BLaER1 (cell line): ENCODE data around the gene LYPD6B.

Source experiments
- H3K27ac ChIP-seq: shearing (Covaris generic); formaldehyde crosslinking; 2 replicates; pipeline ENCODE4 v1.8.1; 2022
- H3K27me3 ChIP-seq: shearing (Covaris generic); formaldehyde crosslinking; 2 replicates; pipeline ENCODE4 v1.8.1; 2022
- H3K36me3 ChIP-seq: shearing (Covaris generic); formaldehyde crosslinking; 2 replicates; pipeline ENCODE4 v1.8.1; 2022
- H3K4me1 ChIP-seq: shearing (Covaris generic); formaldehyde crosslinking; 2 replicates; pipeline ENCODE4 v1.8.1; 2022
- H3K4me2 ChIP-seq: shearing (Covaris generic); formaldehyde crosslinking; 2 replicates; pipeline ENCODE4 v1.8.1; 2022
- H3K4me3 ChIP-seq: shearing (Covaris generic); formaldehyde crosslinking; 2 replicates; pipeline ENCODE4 v1.8.1; 2022
- H3K9ac ChIP-seq: shearing (Covaris generic); formaldehyde crosslinking; 2 replicates; pipeline ENCODE4 v1.8.1; 2022
- H3K9me3 ChIP-seq: shearing (Covaris generic); formaldehyde crosslinking; 2 replicates; pipeline ENCODE4 v1.8.1; 2022
- H4K20me1 ChIP-seq: shearing (Covaris generic); formaldehyde crosslinking; 2 replicates; pipeline ENCODE4 v1.8.1; 2022
- Cebpa-rat ChIP-seq: shearing (Covaris generic); IDR thresholded peaks from 2 replicates; pipeline ENCODE4 v1.8.1; 2022

Gene LYPD6B

DNA sequence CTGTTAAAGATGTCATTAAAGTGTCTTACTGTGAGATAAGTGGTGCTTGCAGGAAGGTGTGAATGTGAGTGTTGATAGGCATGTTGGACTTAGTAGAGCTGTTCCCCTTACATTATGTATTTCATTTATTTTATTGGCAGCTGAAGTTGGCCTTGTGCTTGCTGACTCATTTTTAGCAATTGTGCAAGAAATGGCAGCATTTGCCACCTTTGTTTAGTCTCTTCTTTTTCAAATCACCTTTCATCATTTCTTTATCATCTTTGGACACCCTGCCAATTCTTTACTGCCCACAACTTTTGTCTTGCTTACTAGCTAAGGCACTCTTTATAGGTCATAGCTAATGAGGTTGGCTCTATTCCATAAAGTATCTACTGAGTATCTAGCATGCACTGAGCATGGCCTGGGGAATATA, 161.6 kb downstream of the LYPD6B start:
- Histone ChIP-seq H3K4me1 (no peaks in the 10 kb centered on the region), H3K9me3 (no peaks in the 10 kb centered on the region), H3K4me2 (no peak overlapping the region), H3K27me3 (no peaks in the 10 kb centered on the region), H4K20me1 (no peaks in the 10 kb centered on the region), H3K36me3 (no peaks in the 10 kb centered on the region), H3K9ac (no peak overlapping the region), H3K27ac (no peak overlapping the region), H3K4me3 (no peak overlapping the region)
- TF ChIP-seq Cebpa-rat, result no peak

DNA sequence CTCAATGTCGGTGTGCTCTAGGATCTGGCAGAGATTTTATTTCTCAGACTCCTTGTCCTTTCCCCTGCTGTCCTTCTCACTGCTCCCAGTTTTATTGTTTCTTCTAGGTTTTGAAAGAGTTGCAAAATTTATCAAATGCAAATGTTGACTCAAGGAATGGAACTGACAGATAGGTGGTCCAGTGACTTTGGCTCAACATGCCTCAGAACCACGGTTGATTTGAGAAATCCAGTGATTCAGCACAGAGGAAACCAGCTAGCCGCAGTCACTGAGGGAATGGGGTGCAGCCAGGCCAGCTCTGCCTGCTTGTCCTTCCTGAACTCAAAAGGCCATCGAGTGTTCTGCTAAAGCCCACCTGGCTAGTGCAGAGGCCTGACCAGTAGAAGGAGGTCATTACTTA, 166.2 kb downstream of the LYPD6B start:
- no peak overlapping the region for H3K4me2 ChIP-seq
- no peak for TF ChIP-seq Cebpa-rat

DNA sequence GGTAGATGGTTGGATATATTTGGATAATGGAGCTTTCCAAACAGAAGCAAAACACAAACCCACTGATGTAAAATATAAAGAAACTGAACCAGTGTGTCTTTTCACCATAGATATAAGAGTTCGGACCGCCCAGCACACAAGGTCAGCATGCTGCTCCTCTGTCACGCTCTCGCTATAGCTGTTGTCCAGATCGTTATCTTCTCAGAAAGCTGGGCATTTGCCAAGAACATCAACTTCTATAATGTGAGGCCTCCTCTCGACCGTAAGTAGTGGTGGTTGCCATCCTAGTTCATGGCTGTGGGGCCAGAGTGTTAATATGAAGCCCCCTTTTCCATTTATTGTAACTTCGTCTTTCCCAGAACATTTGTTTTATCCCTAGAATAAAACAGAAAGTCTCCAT, 166.6 kb downstream of the LYPD6B start:
- H3K9ac ChIP-seq, result no peak overlapping the region
- no peak overlapping the region for H3K4me2 ChIP-seq
- no peak for TF ChIP-seq Cebpa-rat
- no peaks in the 10 kb centered on the region for H3K4me1 ChIP-seq
- H3K27ac ChIP-seq, result no peak overlapping the region
- H3K27me3 ChIP-seq, result no peaks in the 10 kb centered on the region
- H3K9me3 ChIP-seq, result no peaks in the 10 kb centered on the region
- no peak overlapping the region for H3K4me3 ChIP-seq
- H4K20me1 ChIP-seq, result no peaks in the 10 kb centered on the region
- H3K36me3 ChIP-seq, result no peaks in the 10 kb centered on the region

More for the DNA sequence above, 166.2 kb downstream of the LYPD6B start:
- Histone ChIP-seq H3K27me3 (no peaks in the 10 kb centered on the region), H3K9me3 (no peaks in the 10 kb centered on the region), H3K27ac (no peak overlapping the region), H3K4me1 (no peaks in the 10 kb centered on the region), H4K20me1 (no peaks in the 10 kb centered on the region), H3K4me3 (no peak overlapping the region), H3K36me3 (no peaks in the 10 kb centered on the region), H3K9ac (no peak overlapping the region)

DNA sequence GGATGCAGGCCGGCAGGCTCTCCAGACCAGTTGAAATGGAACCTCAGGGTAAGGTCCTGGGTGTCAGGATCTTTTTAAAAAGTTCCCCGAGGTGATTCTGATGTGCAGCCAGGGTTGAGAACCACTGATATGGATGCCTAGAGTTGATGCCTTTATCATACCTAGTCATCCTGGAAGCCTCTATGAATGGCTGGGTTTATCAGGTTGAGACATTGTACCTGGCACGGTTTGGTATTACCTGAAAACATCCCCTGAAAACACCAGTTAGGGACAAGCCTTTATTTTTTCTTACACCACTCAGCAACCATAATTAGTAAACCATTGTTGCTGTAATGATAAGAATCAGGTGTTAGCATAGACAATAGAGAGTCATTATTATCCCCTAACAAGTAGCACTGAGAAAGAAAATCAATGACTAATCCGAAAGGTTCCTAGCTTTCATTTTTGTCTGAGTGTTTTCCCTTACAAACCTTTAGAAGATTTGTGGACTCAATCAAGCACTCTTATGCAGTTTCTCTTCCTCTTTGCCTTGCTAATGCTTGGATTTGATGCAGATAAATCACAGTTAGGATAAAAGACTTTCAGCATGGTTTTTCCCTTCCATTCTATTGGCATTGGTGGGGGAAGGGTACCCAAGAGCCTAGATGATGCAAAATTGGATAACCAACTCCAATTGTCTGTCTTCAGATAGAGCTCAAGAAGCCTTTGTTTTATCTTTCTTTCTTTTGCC, 175.4 kb downstream of the LYPD6B start:
- TF ChIP-seq Cebpa-rat, result no peak
- Histone ChIP-seq H3K4me3 (no peak overlapping the region), H3K27me3 (no peaks in the 10 kb centered on the region), H3K36me3 (no peaks in the 10 kb centered on the region), H3K9me3 (no peaks in the 10 kb centered on the region), H3K4me1 (no peaks in the 10 kb centered on the region), H3K4me2 (no peak overlapping the region), H4K20me1 (no peaks in the 10 kb centered on the region), H3K9ac (no peak overlapping the region), H3K27ac (no peak overlapping the region)

DNA sequence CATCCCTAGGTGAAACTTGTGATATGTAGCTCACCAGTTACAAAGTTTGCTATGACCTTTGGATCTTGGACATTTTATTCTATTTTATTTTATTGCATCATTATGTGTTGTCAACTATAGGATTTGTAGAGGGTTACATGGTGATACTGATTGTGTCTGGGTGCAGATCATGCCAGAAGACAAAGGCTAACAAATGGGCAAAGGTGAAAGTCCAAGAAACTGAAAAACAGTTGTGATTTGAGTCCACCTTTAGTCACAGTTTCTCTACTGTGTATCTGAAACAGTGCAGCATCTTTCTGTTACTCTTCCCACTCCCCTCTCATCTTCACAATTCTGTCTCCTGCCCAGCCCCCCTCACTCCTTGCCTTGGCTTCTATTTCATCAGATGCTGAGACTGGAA, 180.0 kb downstream of the LYPD6B start:
- Histone ChIP-seq H3K36me3 (no peaks in the 10 kb centered on the region), H3K27ac (no peak overlapping the region), H3K4me1 (no peaks in the 10 kb centered on the region), H3K4me3 (no peak overlapping the region), H3K4me2 (no peak overlapping the region), H3K9ac (no peak overlapping the region), H4K20me1 (no peaks in the 10 kb centered on the region), H3K27me3 (no peaks in the 10 kb centered on the region), H3K9me3 (no peaks in the 10 kb centered on the region)
- TF ChIP-seq Cebpa-rat, result no peak

DNA sequence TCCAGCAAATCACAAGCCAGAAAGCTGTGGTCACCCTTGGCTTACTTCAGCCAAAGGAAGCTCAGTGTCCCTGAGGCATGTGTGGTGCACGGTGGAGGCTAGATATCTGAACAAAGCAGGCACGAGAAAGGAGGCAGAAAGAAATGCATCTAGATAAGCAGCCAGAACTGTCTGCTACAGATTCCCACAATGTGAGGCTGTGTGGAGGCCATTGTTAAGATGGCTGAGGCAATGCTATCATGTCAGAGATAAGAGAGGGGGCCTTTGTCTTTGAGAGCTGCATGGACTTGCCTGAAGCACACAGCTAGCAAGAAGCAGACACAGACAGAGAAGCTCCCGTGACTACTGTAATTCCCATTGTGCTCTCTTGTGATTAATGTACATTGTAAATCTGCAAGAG, 181.4 kb downstream of the LYPD6B start:
- H3K4me2 ChIP-seq, result no peak overlapping the region
- no peak overlapping the region for H3K27ac ChIP-seq
- no peaks in the 10 kb centered on the region for H3K36me3 ChIP-seq
- H3K27me3 ChIP-seq, result no peaks in the 10 kb centered on the region
- H4K20me1 ChIP-seq, result no peaks in the 10 kb centered on the region
- no peak overlapping the region for H3K9ac ChIP-seq
- no peaks in the 10 kb centered on the region for H3K4me1 ChIP-seq
- no peak overlapping the region for H3K4me3 ChIP-seq
- no peaks in the 10 kb centered on the region for H3K9me3 ChIP-seq
- TF ChIP-seq Cebpa-rat, result no peak

DNA sequence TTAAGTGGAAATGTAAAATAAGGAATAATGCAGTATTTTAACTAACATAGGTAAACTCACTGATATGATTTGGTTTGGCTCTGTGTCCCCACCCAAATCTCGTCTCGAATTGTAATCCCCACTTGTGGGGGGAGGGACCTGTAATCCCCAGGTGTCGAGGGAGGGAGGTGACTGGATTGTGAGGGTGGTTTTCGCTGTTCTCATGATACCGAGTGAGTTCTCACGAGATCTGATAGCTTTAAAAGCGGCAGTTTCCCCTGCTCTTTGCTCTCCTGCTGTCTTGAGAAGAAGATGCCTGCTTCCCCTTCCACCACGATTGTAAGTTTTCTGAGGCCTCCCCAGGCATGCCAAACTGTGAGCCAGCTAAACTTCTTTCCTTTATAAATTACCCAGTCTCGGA, 182.5 kb downstream of the LYPD6B start:
- H3K4me1 ChIP-seq, result peaks cover 4% of the 10 kb centered on the region
- no peak for TF ChIP-seq Cebpa-rat
- no peaks in the 10 kb centered on the region for H3K27me3 ChIP-seq
- no peak overlapping the region for H3K9ac ChIP-seq
- H3K4me2 ChIP-seq, result no peak overlapping the region
- no peak overlapping the region for H3K27ac ChIP-seq
- no peaks in the 10 kb centered on the region for H3K9me3 ChIP-seq
- no peaks in the 10 kb centered on the region for H4K20me1 ChIP-seq
- H3K36me3 ChIP-seq, result no peaks in the 10 kb centered on the region
- no peak overlapping the region for H3K4me3 ChIP-seq

DNA sequence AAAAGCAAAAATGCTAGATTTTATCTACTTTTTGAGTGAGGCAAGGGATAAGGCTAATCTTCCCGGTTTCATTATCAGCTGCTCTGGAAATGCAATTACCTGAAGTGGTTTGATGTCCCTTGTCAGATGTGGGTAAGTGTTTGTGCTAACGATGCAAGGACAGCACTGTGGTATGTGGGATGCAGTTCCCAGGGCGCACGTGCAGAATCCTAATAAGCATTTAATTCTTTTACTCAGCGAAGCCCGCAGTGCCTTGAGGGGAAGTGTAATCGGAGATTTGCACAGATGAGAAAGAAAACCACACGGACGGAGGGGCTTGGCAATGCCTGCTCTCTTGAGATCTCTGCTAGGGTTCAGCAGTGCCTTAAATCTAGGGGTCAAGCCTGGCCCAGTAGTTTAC, 183.4 kb downstream of the LYPD6B start:
- Histone ChIP-seq H3K4me1 (peaks cover 13% of the 10 kb centered on the region), H4K20me1 (no peaks in the 10 kb centered on the region)

DNA sequence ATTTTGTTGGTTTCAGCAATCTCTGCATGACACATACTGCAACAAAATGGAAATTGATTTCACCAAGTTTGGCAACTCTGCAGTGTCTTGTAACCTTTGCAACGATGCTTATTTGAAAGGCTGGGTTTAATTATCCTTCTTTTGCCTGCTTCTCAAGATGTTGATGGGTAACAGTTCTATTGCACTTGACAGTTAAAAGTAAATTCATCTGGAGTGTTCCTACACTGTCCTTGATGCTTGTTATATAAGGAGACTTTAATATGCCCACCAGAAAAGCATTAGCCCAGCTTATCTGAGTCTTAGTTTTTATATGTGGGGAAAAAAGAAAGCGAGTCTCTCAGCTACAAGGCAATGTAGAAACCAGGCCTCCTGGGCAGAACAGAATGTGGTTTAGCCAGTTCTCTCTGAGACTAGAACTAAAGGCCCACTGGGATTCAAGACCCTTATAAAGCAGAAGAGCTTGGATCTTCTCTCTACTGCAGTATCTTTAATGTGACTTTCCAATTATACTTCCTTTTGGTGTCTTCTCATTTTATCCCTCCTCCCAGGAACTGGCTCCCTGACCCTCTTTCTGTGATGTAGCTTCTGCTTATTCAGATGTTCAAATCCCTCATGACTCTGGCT, 185.1 kb downstream of the LYPD6B start:
- no peaks in the 10 kb centered on the region for H3K9me3 ChIP-seq
- peaks cover 13% of the 10 kb centered on the region for H3K4me1 ChIP-seq
- no peak overlapping the region for H3K9ac ChIP-seq
- no peak overlapping the region for H3K27ac ChIP-seq
- no peak overlapping the region for H3K4me3 ChIP-seq
- TF ChIP-seq Cebpa-rat, result no peak
- no peaks in the 10 kb centered on the region for H4K20me1 ChIP-seq
- H3K27me3 ChIP-seq, result no peaks in the 10 kb centered on the region
- H3K4me2 ChIP-seq, result no peak overlapping the region
- no peaks in the 10 kb centered on the region for H3K36me3 ChIP-seq

More for the DNA sequence above, 183.4 kb downstream of the LYPD6B start:
- Histone ChIP-seq H3K4me2 (no peak overlapping the region), H3K4me3 (no peak overlapping the region), H3K27me3 (no peaks in the 10 kb centered on the region), H3K36me3 (no peaks in the 10 kb centered on the region), H3K27ac (no peak overlapping the region), H3K9ac (no peak overlapping the region), H3K9me3 (no peaks in the 10 kb centered on the region)
- no peak for TF ChIP-seq Cebpa-rat

DNA sequence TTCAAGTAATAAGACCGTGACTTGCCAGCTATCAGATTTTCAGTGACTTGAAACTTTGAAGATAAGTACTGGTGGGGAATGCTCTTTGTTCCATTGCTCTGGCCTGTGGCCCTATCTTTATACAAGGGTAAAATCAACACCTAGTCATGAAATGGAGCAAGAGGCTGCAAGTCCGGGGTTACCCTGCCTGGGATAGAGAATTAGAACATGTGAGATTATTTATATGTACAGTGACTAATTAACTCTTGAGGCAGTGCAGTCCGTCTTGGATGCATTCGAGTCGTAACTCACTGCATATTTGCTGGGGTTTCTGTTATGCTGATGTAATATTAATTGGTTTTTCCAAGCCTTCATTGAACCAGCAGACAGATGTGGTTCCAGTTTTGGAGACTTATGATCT, 186.0 kb downstream of the LYPD6B start:
- Histone ChIP-seq H3K27ac (no peak overlapping the region), H3K4me3 (no peak overlapping the region), H3K4me2 (no peak overlapping the region), H3K4me1 (peaks cover 13% of the 10 kb centered on the region), H3K27me3 (no peaks in the 10 kb centered on the region), H3K9ac (no peak overlapping the region), H4K20me1 (no peaks in the 10 kb centered on the region), H3K9me3 (no peaks in the 10 kb centered on the region), H3K36me3 (no peaks in the 10 kb centered on the region)
- no peak for TF ChIP-seq Cebpa-rat
